Spleen (tissue), 13 donors: ENCODE measurements around the gene ZNF660. TPM values are rescaled to one million over a fixed set of nuclear protein-coding genes. Genes with fewer than 3 reads are reported as not detected.
"Not testable (repeated sequence)": the region's sequence is repeated elsewhere in the genome, so short reads cannot be mapped to it uniquely, and the experiment has no call there.

Source experiments
- DNase-seq: peaks from one replicate; pipeline ENCODE4 v3.0.0-alpha.2; 2020
- H3K27ac ChIP-seq, 8 donors: fragments of 200-600 bp; sonication (generic) in 7 of 8; 1 replicate in 4 of 8; 2 replicates in 4 of 8; pipeline versions ENCODE4 v1.5.0 to v1.8.0; 2016 to 2021; ENCODE audit warnings: inconsistent platforms in 4 of 8, mild to moderate bottlenecking in 4 of 8, moderate library complexity in 1 of 8
- H3K27me3 ChIP-seq, 7 donors: fragments of 200-600 bp; sonication (generic) in 6 of 7; replicated peaks in 1 of 7; 1 replicate in 4 of 7; 2 replicates in 3 of 7; pipeline versions ENCODE4 v1.5.0 to v1.8.0; 2016 to 2021; ENCODE audit warnings: inconsistent platforms in 3 of 7, mild to moderate bottlenecking in 1 of 7
- H3K36me3 ChIP-seq, 6 donors: fragments of 200-600 bp; sonication (generic) in 5 of 6; 1 replicate in 4 of 6; 2 replicates in 2 of 6; pipeline versions ENCODE4 v1.5.0 to v1.8.0; 2016 to 2021; ENCODE audit warnings: inconsistent platforms in 2 of 6
- H3K4me1 ChIP-seq, 6 donors: fragments of 200-600 bp; sonication (generic) in 5 of 6; 1 replicate in 3 of 6; 2 replicates in 3 of 6; pipeline versions ENCODE4 v1.5.0 to v1.8.0; 2016 to 2021; ENCODE audit warnings: inconsistent platforms in 3 of 6
- H3K4me3 ChIP-seq, 8 donors: fragments of 200-600 bp; sonication (generic) in 7 of 8; 1 replicate in 4 of 8; 2 replicates in 4 of 8; pipeline versions ENCODE4 v1.5.0 to v1.8.0; 2016 to 2021; ENCODE audit warnings: inconsistent platforms in 4 of 8, mild to moderate bottlenecking in 4 of 8, moderate library complexity in 2 of 8
- H3K9me3 ChIP-seq, 8 donors: fragments of 200-600 bp; sonication (generic) in 7 of 8; 1 replicate in 4 of 8; 2 replicates in 4 of 8; pipeline versions ENCODE4 v1.5.0 to v1.8.0; 2016 to 2021; ENCODE audit warnings: inconsistent platforms in 4 of 8
- CTCF ChIP-seq, 11 experiments: fragments of 200-600 bp in 7 of 11; fragments of 450-650 bp in 4 of 11; sonication (generic) in 4 of 11; IDR thresholded peaks in 8 of 11; conservative IDR thresholded peaks in 3 of 11; 1 replicate in 7 of 11; 2 replicates in 4 of 11; pipeline versions ENCODE4 v1.4.0 to v1.8.0; 2016 to 2021; ENCODE audit warnings: antibody characterized with exemption in 11 of 11, inconsistent platforms in 4 of 11, mild to moderate bottlenecking in 1 of 11
- POLR2A ChIP-seq, 3 donors: fragments of 450-650 bp; IDR thresholded peaks; one replicate each; pipeline ENCODE4 v1.5.1; 2017; ENCODE audit warnings: antibody characterized with exemption in 3 of 3, mild to moderate bottlenecking in 1 of 3
- POLR2AphosphoS5 ChIP-seq, 3 donors: sonication (generic); formaldehyde crosslinking; IDR thresholded peaks; one replicate each; pipeline ENCODE4 v1.5.1; 2017; ENCODE audit warnings: antibody characterized with exemption in 3 of 3
- WGBS, 5 donors: extraction: QIAGEN DNeasy Blood & Tissue Kit in 3 of 5; methylation state at CpG; one replicate each; pipeline versions ENCODE4 v1.1.5 to v1.1.7; 2013 to 2018; 5-methylcytosine and 5-hydroxymethylcytosine counted together
- intact Hi-C: fragments of 100-400 bp; cut with DNase I; formaldehyde crosslinking; loops from one replicate; pipeline ENCODE4 v1.15.0; 2023; ENCODE audit warnings: low total_unique reads
- long read RNA-seq, 2 donors: transcript quantifications; one replicate each; lab custom pipeline, GENCODE V29; 2026
- polyA plus RNA-seq, 3 donors: library from polyadenylated mRNA; stranded (reverse); fragments of 200-250 nt; gene quantifications; one replicate each; pipeline ENCODE4 v1.2.1, GENCODE V29; 2013
- total RNA-seq, 7 donors: library from RNA; depleted of rRNA in 3 of 7; stranded (reverse); fragments of >200 nt in 3 of 7; fragmentation: NEBNext Ultra II Directional in 4 of 7; extraction: Animal tissue kit (Norgen Biotek cat#: 25700) in 4 of 7; gene quantifications; one replicate each; pipeline versions ENCODE4 v1.1.0 to v1.2.1, GENCODE V29; 2016 to 2021
- donor health status: healthy with polysubstance abuse.
- donor health status: DM: no; HTN: no; CAD: no; lungs with moderate emphysema.
- donor health status: DM: no; HTN: no; CAD: no.
- donor health status: Bipolar disorder and iron deficiency.
- donor health status: healthy.
- donor health status: DM: no; HTN: no; CAD: no.
- donor health status: DM: yes; HTN: yes; CAD: no.

ZNF660 gene
- total RNA-seq: 1 to 10 TPM; 2.7 to 5.4 (median 4.3) TPM
- under 1 TPM; 0.61 to 0.80 (median 0.62) TPM for polyA plus RNA-seq
- long read RNA-seq, donor 1, full-length matches to known transcripts: 2 of 2 reads
- long read RNA-seq, donor 1, partial matches to known transcripts: 0 of 2 reads
- long read RNA-seq, donor 1, other reads (novel, unspliced or antisense): 0 of 2 reads
- long read RNA-seq, donor 2: 0 reads

- DNase-seq: peak; percentile 79
- peaks cover 0 to 25% (median 0%) of the 10 kb centered on the region in 8 donors for H3K9me3 ChIP-seq
- TF ChIP-seq CTCF (IDR thresholded peaks at IDR 0.05 in 8 of 11, conservative IDR thresholded peaks at IDR 0.05 in 3 of 11) (no peak), POLR2AphosphoS5 (IDR thresholded peaks at IDR 0.05) (peak; percentile 58 to 84 (median 79)), POLR2A (IDR thresholded peaks at IDR 0.05) (no peak)
- H3K27me3 ChIP-seq: peaks cover 0 to 16% (median 0%) of the 10 kb centered on the region in 7 donors
- H3K4me1 ChIP-seq: peaks cover 0 to 24% (median 9%) of the 10 kb centered on the region in 6 donors
- H3K27ac ChIP-seq: peak within 1 kb of the TSS; percentile 37 to 78 (median 72)
- H3K36me3 ChIP-seq: peaks cover 0 to 27% (median 12%) of the 10 kb centered on the region in 6 donors
- H3K4me3 ChIP-seq: peak within 1 kb of the TSS; percentile 35 to 68 (median 48)
- WGBS, 5 donors: 2 to 4% (median 3%) methylated on average over 25 to 41 of the region's 41 CpGs
- intact Hi-C loops: no loop called here
These were observed at the start of gene ZNF660 for GRCh38 chr3:44584646-44585501. Gene ZNF660 (plus strand): TSS chr3:44584964. CDS start chr3:44594194, 9,230 bp downstream.

- intact Hi-C loops: no loop called here
- Histone ChIP-seq H3K4me3 (no peak overlapping the region), H3K4me1 (no peaks in the 10 kb centered on the region), H3K36me3 (no peaks in the 10 kb centered on the region), H3K27me3 (peaks cover 0 to 62% (median 4%) of the 10 kb centered on the region in 7 donors), H3K9me3 (peaks cover 0 to 3% (median 0%) of the 10 kb centered on the region in 8 donors), H3K27ac (no peak overlapping the region)
- no peak for TF ChIP-seq POLR2AphosphoS5 (IDR thresholded peaks at IDR 0.05)
- TF ChIP-seq POLR2A (IDR thresholded peaks at IDR 0.05): no peak
- no peak for TF ChIP-seq CTCF (IDR thresholded peaks at IDR 0.05 in 8 of 11, conservative IDR thresholded peaks at IDR 0.05 in 3 of 11)
- WGBS, 5 donors: 2 to 40% (median 8%) methylated on average over 1 of the region's 1 CpG
- no peak for DNase-seq
These were observed 49.4 kb upstream of the ZNF660 start for GRCh38 chr3:44535364-44535763.

GRCh38 chr3:44544811-44545210 is 40.0 kb upstream of the ZNF660 start:
- H3K36me3 ChIP-seq, H3K27ac ChIP-seq, H3K4me1 ChIP-seq, H3K9me3 ChIP-seq, DNase-seq, intact Hi-C loops, H3K4me3 ChIP-seq: not testable (repeated sequence)
- WGBS, 5 donors: 50 to 75% (median 66%) methylated on average over 1 of the region's 1 CpG
- H3K27me3 ChIP-seq: peaks cover 0 to 22% (median 4%) of the 10 kb centered on the region in 7 donors

GRCh38 chr3:44554626-44555592 is 29.9 kb upstream of the ZNF660 start, which contains the start of gene ZKSCAN7:
Gene ZKSCAN7 (plus strand): TSS chr3:44555193. CDS start chr3:44557048, 1,855 bp downstream.
- H3K4me1 ChIP-seq: peaks cover 5 to 25% (median 11%) of the 10 kb centered on the region in 6 donors
- H3K9me3 ChIP-seq: peaks cover 0 to 6% (median 0%) of the 10 kb centered on the region in 8 donors
- 6 to 14% (median 7%) methylated on average over 25 to 68 of the region's 68 CpGs for WGBS, 5 donors
- H3K27ac ChIP-seq: peak within 1 kb of the TSS; percentile 74 to 89 (median 82)
- peaks cover 0 to 21% (median 3%) of the 10 kb centered on the region in 6 donors for H3K36me3 ChIP-seq
- H3K4me3 ChIP-seq: peak within 1 kb of the TSS; percentile 58 to 90 (median 70)
- H3K27me3 ChIP-seq: peaks cover 0 to 14% (median 0%) of the 10 kb centered on the region in 7 donors
- TF ChIP-seq POLR2A (IDR thresholded peaks at IDR 0.05) (no peak), POLR2AphosphoS5 (IDR thresholded peaks at IDR 0.05) (peak; percentile 46 to 79 (median 65)), CTCF (IDR thresholded peaks at IDR 0.05 in 8 of 11, conservative IDR thresholded peaks at IDR 0.05 in 3 of 11) (peak in 5 of 11 experiments; percentile 10 to 26 (median 15))
- intact Hi-C loops: no loop called here
- peak; percentile 90 for DNase-seq
